MCF 10A (cell line): ENCODE results near the gene IL31RA. TPM values are rescaled to one million over a fixed set of nuclear protein-coding genes. Genes with fewer than 3 reads are reported as not detected.

Experiments used
- BruUV-seq: library from RNA; stranded (reverse); fragments of 400-500 nt; replicated peaks from 2 replicates; lab custom pipeline; 2021; lab: Mats Ljungman, UMichigan
- CTCF ChIA-PET: fragments of 300-600 bp; sonication (Branson Sonifier 250); formaldehyde crosslinking; extraction: SDS; loops from one replicate; lab custom pipeline; 2021; ENCODE audit warnings: antibody characterized with exemption, inconsistent platforms; lab: Yijun Ruan, JAX
- POLR2A ChIA-PET: fragments of 300-600, 350-650 bp; sonication (Branson Sonifier 250); formaldehyde crosslinking; extraction: SDS; loops from one replicate; lab custom pipeline; 2020; ENCODE audit warnings: antibody characterized with exemption, inconsistent platforms; lab: Yijun Ruan, JAX
- DNase-seq: peaks from one replicate; pipeline ENCODE4 v3.0.0-alpha.2; 2018; ENCODE audit not compliant: unreplicated experiment
- H3K27ac Mint-ChIP-seq: one replicate; pipeline ENCODE4 v1.8.0; 2022; ENCODE audit warnings: mild to moderate bottlenecking, low read depth, mixed read lengths; ENCODE audit not compliant: unreplicated experiment
- H3K27me3 Mint-ChIP-seq: one replicate; pipeline ENCODE4 v1.8.0; 2022; ENCODE audit warnings: mixed read lengths; ENCODE audit not compliant: insufficient read depth, unreplicated experiment
- H3K36me3 Mint-ChIP-seq: one replicate; pipeline ENCODE4 v1.8.0; 2022; ENCODE audit warnings: mild to moderate bottlenecking, moderate library complexity, mixed read lengths; ENCODE audit not compliant: insufficient read depth, unreplicated experiment
- H3K4me1 Mint-ChIP-seq: one replicate; pipeline ENCODE4 v1.8.0; 2022; ENCODE audit warnings: mixed read lengths; ENCODE audit not compliant: insufficient read depth, unreplicated experiment
- H3K4me3 Mint-ChIP-seq: one replicate; pipeline ENCODE4 v1.8.0; 2022; ENCODE audit warnings: mild to moderate bottlenecking, moderate library complexity, mixed read lengths; ENCODE audit not compliant: unreplicated experiment
- H3K9me3 Mint-ChIP-seq: one replicate; pipeline ENCODE4 v1.8.0; 2022; ENCODE audit warnings: mixed read lengths; ENCODE audit not compliant: unreplicated experiment
- intact Hi-C: fragments of 100-400 bp; cut with micrococcal nuclease; formaldehyde crosslinking; loops from 2 replicates; pipeline ENCODE4 v1.14.1; 2022
- total RNA-seq: library from RNA; stranded (reverse); gene quantifications from 2 replicates; pipeline ENCODE4 v1.2.3, GENCODE V29; 2022
- TF ChIP-seq, protein P1 (sequence below): fragments of 200-600 bp; IDR thresholded peaks from one replicate; pipeline ENCODE4 v1.8.0; 2022; ENCODE audit warnings: antibody characterized with exemption, mild to moderate bottlenecking; ENCODE audit not compliant: unreplicated experiment

The IL31RA gene
- total RNA-seq, 1 experiment from 2014 or later: 6.4 TPM

DNA sequence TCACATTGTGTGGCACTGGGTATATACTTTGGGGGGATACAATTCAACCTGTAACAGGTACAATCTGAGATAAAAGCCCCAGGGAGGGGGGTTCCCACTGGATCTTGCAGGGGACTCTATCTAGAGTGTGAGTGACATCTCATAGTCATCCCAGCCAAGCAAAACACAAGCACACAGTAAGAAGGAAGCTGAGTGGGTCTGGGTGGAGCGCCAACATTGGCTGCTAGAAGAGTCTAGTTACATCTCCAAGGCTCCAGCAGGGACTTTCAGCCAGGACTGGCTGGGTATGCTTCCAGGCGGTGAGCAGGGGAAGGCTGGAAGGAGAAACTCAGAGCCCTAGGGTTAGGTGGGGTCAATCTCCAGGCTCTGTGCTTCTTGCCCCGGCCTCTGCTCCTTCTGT, 53.0 kb downstream of the IL31RA start:
- H3K27me3 Mint-ChIP-seq: no peaks in the 10 kb centered on the region
- H3K36me3 Mint-ChIP-seq: no peaks in the 10 kb centered on the region
- no peak overlapping the region for H3K27ac Mint-ChIP-seq
- DNase-seq: peak; percentile 20
- H3K9me3 Mint-ChIP-seq: no peaks in the 10 kb centered on the region
- ChIA-PET CTCF (interaction anchor here (0.6 kb wide), 1 partner anchor 20 kb away, joined by 3 read pairs; no protein-coding TSS in a partner anchor), POLR2A (no interaction called here)
- TF ChIP-seq, protein P1, sequence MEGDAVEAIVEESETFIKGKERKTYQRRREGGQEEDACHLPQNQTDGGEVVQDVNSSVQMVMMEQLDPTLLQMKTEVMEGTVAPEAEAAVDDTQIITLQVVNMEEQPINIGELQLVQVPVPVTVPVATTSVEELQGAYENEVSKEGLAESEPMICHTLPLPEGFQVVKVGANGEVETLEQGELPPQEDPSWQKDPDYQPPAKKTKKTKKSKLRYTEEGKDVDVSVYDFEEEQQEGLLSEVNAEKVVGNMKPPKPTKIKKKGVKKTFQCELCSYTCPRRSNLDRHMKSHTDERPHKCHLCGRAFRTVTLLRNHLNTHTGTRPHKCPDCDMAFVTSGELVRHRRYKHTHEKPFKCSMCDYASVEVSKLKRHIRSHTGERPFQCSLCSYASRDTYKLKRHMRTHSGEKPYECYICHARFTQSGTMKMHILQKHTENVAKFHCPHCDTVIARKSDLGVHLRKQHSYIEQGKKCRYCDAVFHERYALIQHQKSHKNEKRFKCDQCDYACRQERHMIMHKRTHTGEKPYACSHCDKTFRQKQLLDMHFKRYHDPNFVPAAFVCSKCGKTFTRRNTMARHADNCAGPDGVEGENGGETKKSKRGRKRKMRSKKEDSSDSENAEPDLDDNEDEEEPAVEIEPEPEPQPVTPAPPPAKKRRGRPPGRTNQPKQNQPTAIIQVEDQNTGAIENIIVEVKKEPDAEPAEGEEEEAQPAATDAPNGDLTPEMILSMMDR: no peak
- intact Hi-C loops: no loop called here
- no peaks in the 10 kb centered on the region for H3K4me1 Mint-ChIP-seq
- H3K4me3 Mint-ChIP-seq: no peak overlapping the region
- no TSS peak for BruUV-seq

DNA sequence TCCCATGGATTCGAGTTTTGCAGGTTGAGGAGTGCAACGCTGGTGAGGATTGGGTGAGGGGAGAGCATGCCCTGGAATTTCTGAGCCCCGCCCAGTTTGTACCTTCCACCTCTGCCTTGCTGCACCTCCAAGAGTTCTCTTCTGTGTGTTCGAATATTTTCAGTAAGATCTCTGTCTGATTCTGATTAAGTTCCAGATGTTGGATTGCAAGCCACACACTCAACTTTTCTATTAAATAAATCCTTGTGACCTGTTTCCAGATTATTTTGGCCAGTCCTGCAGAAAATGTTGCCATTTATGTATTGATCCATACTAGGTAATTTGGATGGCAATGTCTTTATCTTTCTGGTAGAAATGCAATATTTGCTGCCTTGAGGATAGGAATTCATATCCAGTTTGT, 54.1 kb downstream of the IL31RA start:
- intact Hi-C loops: no loop called here

DNA sequence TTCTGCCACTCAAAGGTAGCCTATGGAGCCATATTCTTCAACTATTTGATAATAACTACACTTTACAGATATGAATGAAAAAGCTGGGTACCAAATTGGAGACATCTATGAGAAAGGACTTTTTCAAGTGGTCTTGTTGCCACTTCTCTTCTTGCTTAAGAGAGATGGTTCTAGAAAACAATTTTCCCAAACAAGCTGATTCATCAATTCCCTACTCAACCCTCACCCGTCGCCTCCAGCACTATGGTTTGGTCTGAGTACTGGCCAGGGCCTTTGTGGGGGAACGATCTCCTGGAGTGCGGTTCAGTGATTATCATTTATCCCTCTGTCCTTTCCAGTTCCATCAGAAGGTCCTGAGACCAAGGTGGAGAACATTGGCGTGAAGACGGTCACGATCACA, 56.8 kb downstream of the IL31RA start:
- TF ChIP-seq, protein P1: no peak
- DNase-seq: no peak
- ChIA-PET CTCF (interaction anchor here (0.6 to 1.2 kb wide), 4 partner anchors 13 to 70 kb away, joined by 3 to 4 read pairs (median 4); no protein-coding TSS in a partner anchor), POLR2A (interaction anchor here (0.8 kb wide), 3 partner anchors 9 to 39 kb away, joined by 3 read pairs; no protein-coding TSS in a partner anchor)
- peaks cover 6% of the 10 kb centered on the region for H3K4me1 Mint-ChIP-seq
- no peaks in the 10 kb centered on the region for H3K9me3 Mint-ChIP-seq
- H3K4me3 Mint-ChIP-seq: no peak overlapping the region
- H3K27ac Mint-ChIP-seq: no peak overlapping the region
- no peaks in the 10 kb centered on the region for H3K27me3 Mint-ChIP-seq
- H3K36me3 Mint-ChIP-seq: no peaks in the 10 kb centered on the region
- BruUV-seq: no TSS peak
- intact Hi-C loops: no loop called here

More for the DNA sequence above, 54.1 kb downstream of the IL31RA start:
- H3K27ac Mint-ChIP-seq: no peak overlapping the region
- no peak overlapping the region for H3K4me3 Mint-ChIP-seq
- CTCF ChIA-PET: no interaction called here
- POLR2A ChIA-PET: no interaction called here
- DNase-seq: no peak
- H3K27me3 Mint-ChIP-seq: no peaks in the 10 kb centered on the region
- TF ChIP-seq, protein P1: no peak
- H3K36me3 Mint-ChIP-seq: no peaks in the 10 kb centered on the region
- no TSS peak for BruUV-seq
- H3K9me3 Mint-ChIP-seq: no peaks in the 10 kb centered on the region
- no peaks in the 10 kb centered on the region for H3K4me1 Mint-ChIP-seq

DNA sequence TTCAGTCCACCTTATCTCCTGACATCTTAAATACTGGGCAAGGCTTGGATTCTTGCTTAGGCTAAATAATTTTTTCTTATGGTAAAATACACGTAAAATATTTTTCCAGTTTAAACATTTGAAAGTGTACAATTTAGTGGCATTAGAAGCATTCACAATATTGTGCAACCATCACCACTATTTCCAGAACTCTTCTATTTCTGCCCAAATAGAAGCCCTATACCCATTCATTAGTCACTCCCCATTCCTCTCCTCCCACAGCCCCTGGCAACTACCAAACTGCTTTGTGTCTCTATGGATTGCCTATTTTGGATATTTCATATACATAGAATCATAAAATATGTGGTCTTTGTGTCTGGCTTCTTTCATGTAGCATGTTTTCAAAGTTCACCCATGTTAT, 57.6 kb downstream of the IL31RA start:
- Mint-ChIP-seq H3K27me3 (no peaks in the 10 kb centered on the region), H3K4me1 (peaks cover 6% of the 10 kb centered on the region), H3K4me3 (no peak overlapping the region), H3K27ac (no peak overlapping the region), H3K9me3 (no peaks in the 10 kb centered on the region), H3K36me3 (no peaks in the 10 kb centered on the region)
- TF ChIP-seq, protein P1: no peak
- BruUV-seq: no TSS peak
- intact Hi-C loops: no loop called here
- no peak for DNase-seq
- ChIA-PET POLR2A (interaction anchor here (0.8 kb wide), 2 partner anchors 9 to 16 kb away, joined by 3 read pairs; no protein-coding TSS in a partner anchor), CTCF (interaction anchor here (1.2 kb wide), 1 partner anchor 28 kb away, joined by 4 read pairs; no protein-coding TSS in a partner anchor)
